Glutamatergic neuron (in vitro differentiated cells): ENCODE results near the gene LPCAT1. TPM values are rescaled to one million over a fixed set of nuclear protein-coding genes. Genes with fewer than 3 reads are reported as not detected.
"Not testable (repeated sequence)": the region's sequence is repeated elsewhere in the genome, so short reads cannot be mapped to it uniquely, and the experiment has no call there.

Source experiments
- DNase-seq: peaks from one replicate; pipeline ENCODE4 v3.0.0; 2022
- H3K27ac Mint-ChIP-seq: one replicate; pipeline ENCODE4 v1.8.0; 2020; ENCODE audit warnings: mild to moderate bottlenecking, mixed read lengths, inconsistent platforms; ENCODE audit not compliant: unreplicated experiment
- H3K27me3 Mint-ChIP-seq: one replicate; pipeline ENCODE4 v1.8.0; 2020; ENCODE audit warnings: mild to moderate bottlenecking, moderate library complexity, mixed read lengths, inconsistent platforms; ENCODE audit not compliant: unreplicated experiment
- H3K36me3 Mint-ChIP-seq: one replicate; pipeline ENCODE4 v1.8.0; 2020; ENCODE audit warnings: mild to moderate bottlenecking, mixed read lengths, inconsistent platforms; ENCODE audit not compliant: unreplicated experiment
- H3K4me1 Mint-ChIP-seq: one replicate; pipeline ENCODE4 v1.8.0; 2020; ENCODE audit warnings: mild to moderate bottlenecking, low read depth, mixed read lengths, inconsistent platforms; ENCODE audit not compliant: unreplicated experiment
- H3K4me3 Mint-ChIP-seq: one replicate; pipeline ENCODE4 v1.8.0; 2020; ENCODE audit warnings: mild to moderate bottlenecking, mixed read lengths, inconsistent platforms; ENCODE audit not compliant: unreplicated experiment
- H3K9me3 Mint-ChIP-seq: one replicate; pipeline ENCODE4 v1.8.0; 2020; ENCODE audit warnings: mild to moderate bottlenecking, moderate library complexity, mixed read lengths, inconsistent platforms; ENCODE audit not compliant: unreplicated experiment
- long read RNA-seq: library from polyadenylated mRNA; unstranded; transcript quantifications from one replicate; pipeline ENCODE4 v2.0.0, GENCODE V29; 2020; ENCODE audit not compliant: unreplicated experiment
- total RNA-seq: library from RNA; stranded (reverse); fragmentation: NEBNext Ultra II Directional; extraction: Animal tissue kit (Norgen Biotek cat#: 25700); gene quantifications from one replicate; pipeline ENCODE4 v1.2.1, GENCODE V29; 2021; ENCODE audit not compliant: unreplicated experiment
- TF ChIP-seq, protein P1 (sequence below): fragments of 200-600 bp; sonication (generic); IDR thresholded peaks from one replicate; pipeline ENCODE4 v1.5.0; 2021; ENCODE audit not compliant: partially characterized antibody, unreplicated experiment

Gene LPCAT1, protein sequence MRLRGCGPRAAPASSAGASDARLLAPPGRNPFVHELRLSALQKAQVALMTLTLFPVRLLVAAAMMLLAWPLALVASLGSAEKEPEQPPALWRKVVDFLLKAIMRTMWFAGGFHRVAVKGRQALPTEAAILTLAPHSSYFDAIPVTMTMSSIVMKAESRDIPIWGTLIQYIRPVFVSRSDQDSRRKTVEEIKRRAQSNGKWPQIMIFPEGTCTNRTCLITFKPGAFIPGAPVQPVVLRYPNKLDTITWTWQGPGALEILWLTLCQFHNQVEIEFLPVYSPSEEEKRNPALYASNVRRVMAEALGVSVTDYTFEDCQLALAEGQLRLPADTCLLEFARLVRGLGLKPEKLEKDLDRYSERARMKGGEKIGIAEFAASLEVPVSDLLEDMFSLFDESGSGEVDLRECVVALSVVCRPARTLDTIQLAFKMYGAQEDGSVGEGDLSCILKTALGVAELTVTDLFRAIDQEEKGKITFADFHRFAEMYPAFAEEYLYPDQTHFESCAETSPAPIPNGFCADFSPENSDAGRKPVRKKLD
- total RNA-seq, result 113 TPM
- long read RNA-seq, transcript LPCAT1-201 (14 exons, 3,966 nt), result major isoform, 22 of 27 reads
- long read RNA-seq, partial matches to known transcripts, result 3 of 27 reads
- long read RNA-seq, other reads (novel, unspliced or antisense), result 2 of 27 reads

DNA sequence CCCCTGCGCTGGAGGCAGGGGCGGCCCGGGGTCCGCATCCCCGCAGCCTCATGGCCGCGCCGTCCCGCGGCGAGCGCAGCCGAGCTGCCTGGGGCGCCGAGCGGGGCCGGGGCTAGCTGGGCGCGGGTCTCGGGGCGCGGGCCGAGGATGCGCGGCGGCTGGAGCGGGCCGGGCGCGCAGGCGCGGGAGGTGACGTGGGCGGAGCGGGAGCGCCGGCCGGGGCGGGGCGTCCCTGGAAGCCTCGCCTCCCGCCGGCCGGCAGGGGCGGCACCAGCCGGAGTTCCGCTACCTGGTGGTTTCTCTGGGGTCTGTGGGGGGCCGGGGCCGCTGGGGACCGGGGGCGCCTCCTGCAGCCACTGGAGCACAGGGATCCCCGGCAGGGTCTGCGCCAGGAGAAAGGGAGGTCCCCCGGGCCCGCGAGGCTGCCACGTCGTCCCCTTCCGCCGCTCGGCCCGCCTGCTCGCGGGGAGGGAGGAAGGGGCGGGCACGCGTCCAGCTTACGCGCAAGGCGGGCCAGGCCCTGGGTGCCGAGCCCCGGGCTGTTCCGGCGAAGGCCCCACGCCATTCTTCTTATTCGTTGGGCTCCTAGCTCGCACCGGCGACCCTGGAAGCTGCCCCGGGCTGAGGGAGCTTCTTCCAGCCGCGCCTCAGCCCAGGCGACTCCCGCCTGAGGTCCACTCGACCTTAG is at the start of gene LPCAT1:
TSS of gene LPCAT1 (minus strand) at position 168 of the 688 bp plus-strand sequence. CDS start at position 52, 116 bp downstream.
- DNase-seq, result peak; percentile 86
- TF ChIP-seq, protein P1, sequence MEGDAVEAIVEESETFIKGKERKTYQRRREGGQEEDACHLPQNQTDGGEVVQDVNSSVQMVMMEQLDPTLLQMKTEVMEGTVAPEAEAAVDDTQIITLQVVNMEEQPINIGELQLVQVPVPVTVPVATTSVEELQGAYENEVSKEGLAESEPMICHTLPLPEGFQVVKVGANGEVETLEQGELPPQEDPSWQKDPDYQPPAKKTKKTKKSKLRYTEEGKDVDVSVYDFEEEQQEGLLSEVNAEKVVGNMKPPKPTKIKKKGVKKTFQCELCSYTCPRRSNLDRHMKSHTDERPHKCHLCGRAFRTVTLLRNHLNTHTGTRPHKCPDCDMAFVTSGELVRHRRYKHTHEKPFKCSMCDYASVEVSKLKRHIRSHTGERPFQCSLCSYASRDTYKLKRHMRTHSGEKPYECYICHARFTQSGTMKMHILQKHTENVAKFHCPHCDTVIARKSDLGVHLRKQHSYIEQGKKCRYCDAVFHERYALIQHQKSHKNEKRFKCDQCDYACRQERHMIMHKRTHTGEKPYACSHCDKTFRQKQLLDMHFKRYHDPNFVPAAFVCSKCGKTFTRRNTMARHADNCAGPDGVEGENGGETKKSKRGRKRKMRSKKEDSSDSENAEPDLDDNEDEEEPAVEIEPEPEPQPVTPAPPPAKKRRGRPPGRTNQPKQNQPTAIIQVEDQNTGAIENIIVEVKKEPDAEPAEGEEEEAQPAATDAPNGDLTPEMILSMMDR, result peak; percentile 39
- Mint-ChIP-seq H3K9me3 (peaks cover 4% of the 10 kb centered on the region), H3K27ac (peak within 1 kb of the TSS; percentile 65), H3K4me3 (peak within 1 kb of the TSS; percentile 96), H3K4me1 (peaks cover 9% of the 10 kb centered on the region), H3K27me3 (peaks cover 2% of the 10 kb centered on the region), H3K36me3 (no peaks in the 10 kb centered on the region)

DNA sequence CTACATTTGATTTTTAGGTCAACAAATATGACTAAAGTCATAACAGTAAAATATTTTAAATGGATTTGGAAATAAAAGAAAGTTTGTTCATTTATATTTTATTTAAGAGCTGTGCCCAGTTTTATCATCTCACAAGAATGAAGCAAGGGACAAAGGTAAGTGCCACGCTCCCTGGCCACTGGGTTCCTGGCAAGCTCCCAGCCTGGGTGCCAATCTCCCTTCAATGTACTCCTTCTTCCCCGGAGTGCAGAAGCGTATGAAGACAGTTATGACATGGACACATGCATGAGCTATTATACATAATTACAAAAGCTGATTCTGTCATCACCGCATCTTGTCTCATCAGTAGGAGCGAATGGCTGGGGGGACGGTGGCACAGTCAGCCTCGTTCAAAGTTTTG is 48.1 kb upstream of the LPCAT1 start:
- H3K27ac Mint-ChIP-seq, H3K4me3 Mint-ChIP-seq, H3K4me1 Mint-ChIP-seq, DNase-seq, H3K9me3 Mint-ChIP-seq, H3K27me3 Mint-ChIP-seq: not testable (repeated sequence)
- H3K36me3 Mint-ChIP-seq, result peaks cover 16% of the 10 kb centered on the region

DNA sequence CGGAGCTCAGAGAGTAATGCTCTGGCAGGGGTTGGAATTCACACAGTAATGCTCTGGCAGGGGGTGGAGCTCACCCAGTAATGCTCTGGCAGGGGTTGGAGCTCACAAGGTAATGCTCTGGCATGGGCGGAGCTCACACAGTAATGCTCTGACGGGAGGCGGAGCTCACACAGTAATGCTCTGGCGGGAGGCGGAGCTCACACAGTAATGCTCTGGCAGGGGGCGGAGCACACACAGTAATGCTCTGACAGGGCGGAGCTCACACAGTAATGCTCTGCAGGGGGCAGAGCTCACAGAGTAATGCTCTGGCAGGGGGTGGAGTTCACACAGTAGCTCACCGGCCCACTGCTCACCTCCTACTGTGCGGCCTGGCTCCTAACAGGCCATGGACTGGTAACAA is 47.2 kb upstream of the LPCAT1 start:
- Mint-ChIP-seq H3K9me3 (peaks cover 6% of the 10 kb centered on the region), H3K27me3 (no peaks in the 10 kb centered on the region), H3K36me3 (peaks cover 18% of the 10 kb centered on the region), H3K27ac (no peak overlapping the region), H3K4me1 (peaks cover 2% of the 10 kb centered on the region), H3K4me3 (no peak overlapping the region)
- TF ChIP-seq, protein P1, result no peak
- no peak for DNase-seq

DNA sequence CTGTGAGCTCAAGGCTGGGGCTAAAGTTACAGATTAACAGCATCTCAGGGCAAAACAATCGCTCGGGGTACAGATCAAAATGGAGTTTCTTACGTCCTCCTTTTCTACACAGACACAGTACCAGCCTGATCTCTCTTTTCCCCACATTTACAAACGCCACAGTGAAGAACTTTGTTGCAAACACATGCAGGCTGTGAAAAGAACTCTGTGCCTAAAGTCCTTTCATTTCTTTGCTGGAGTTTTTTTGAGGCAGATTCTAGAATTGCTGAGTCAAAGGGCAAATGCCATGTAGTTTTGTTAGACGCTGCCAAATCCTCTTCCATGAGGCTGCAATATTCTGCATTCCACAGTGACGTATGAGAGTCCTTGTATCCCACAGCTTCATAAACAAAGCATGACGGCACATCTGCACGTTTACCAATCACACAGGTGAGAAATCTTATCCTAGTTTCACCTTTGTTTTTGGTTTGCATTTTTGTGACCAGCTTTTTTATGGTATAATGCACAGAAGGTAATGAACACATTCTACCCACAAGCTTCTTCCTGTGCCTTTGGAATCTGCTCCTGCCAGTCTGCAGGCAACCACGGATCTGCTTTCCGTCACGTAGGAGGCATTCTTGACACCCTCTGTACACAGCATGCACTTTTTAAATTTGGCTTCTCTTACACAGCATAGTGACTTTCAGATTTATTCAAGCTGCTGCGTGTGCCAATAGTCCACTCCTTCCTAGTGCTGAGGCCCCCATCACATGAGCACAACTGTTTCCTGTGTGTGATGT is 44.6 kb upstream of the LPCAT1 start:
- H3K4me3 Mint-ChIP-seq, result no peak overlapping the region
- no peak overlapping the region for H3K27ac Mint-ChIP-seq
- no peaks in the 10 kb centered on the region for H3K27me3 Mint-ChIP-seq
- DNase-seq, result no peak
- peaks cover 4% of the 10 kb centered on the region for H3K9me3 Mint-ChIP-seq
- peaks cover 18% of the 10 kb centered on the region for H3K36me3 Mint-ChIP-seq
- peaks cover 2% of the 10 kb centered on the region for H3K4me1 Mint-ChIP-seq
- TF ChIP-seq, protein P1, result no peak

DNA sequence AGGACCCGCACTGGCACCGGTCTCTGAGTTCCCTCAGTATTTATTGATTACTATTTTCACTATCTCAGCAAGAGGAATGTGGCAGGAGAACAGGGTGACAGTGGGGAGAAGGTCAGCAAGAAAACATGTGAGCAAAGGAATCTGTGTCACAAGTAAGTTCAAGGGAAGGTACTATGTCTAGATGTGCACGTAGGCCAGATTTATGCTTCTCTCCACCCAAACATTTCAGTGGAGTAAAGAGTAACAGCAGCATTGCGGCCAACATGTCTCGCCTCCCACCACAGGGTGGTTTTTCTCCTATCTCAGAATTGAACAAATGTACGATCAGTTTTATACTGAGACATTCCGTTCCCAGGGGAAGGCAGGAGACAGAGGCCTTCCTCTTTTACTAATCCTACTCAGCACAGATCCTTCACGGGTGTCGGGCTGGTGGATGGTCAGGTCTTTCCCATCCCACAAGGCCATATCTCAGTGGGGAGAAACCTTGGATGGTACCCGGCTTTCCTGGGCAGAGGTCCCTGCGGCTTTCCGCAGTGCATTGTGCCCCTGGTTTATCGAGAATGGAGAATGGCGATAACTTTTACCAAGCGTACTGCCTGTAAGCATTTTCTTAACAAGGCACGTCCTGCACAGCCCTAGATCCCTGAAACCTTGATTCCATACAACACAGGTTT is 43.9 kb upstream of the LPCAT1 start:
- not testable (repeated sequence) for H3K27ac Mint-ChIP-seq, H3K4me1 Mint-ChIP-seq, H3K4me3 Mint-ChIP-seq

More for the DNA sequence above, 43.9 kb upstream of the LPCAT1 start:
- peaks cover 18% of the 10 kb centered on the region for H3K36me3 Mint-ChIP-seq
- H3K9me3 Mint-ChIP-seq, DNase-seq, H3K27me3 Mint-ChIP-seq: not testable (repeated sequence)
